ENCODE data around the gene CRYGN.

The CRYGN gene

GRCh38 chr7:151406886-151407583 is 32.9 kb downstream of the CRYGN start:
- DNase-seq (ENCODE audit: low spot score), result no peak

DNA sequence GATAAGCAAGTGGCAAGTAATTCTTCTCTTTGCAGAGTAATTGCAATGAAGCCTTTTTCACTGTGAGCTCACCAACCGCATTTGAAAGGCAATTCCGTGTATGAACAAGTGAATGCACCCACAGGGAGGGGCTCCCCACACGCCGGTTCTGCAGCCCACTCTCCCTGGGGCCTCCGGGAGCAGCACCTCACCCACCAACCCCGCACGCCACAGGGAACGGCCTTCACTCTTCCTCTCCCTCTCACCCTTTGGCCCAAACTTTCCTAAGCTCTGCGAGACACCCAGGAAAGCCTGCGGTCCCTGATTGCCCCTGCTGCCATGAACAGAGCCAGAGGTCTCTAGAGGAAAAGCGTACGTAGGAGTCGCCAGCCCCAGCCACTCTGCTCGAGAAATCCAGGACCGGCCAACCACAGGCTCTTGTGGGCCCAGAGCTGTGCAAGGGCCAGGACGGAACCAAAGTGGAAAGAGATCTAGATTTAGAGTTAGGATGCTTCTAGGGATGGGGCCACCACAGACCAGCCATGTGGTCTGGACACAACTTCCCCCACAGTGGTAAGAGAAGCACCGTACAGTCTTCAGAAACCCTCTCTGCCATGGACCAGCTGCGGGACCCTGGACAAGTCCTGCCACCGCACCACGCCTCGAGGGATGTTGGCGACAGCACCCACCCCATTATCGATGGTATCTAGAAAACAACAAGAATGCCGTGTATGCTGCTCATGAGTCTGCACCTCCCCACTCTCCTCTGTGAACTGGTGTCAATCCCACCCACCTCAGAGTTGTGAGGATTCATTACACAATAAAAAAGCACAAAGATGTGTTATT is 33.7 kb downstream of the CRYGN start:
- no peak for DNase-seq (ENCODE audit: low spot score)

DNA sequence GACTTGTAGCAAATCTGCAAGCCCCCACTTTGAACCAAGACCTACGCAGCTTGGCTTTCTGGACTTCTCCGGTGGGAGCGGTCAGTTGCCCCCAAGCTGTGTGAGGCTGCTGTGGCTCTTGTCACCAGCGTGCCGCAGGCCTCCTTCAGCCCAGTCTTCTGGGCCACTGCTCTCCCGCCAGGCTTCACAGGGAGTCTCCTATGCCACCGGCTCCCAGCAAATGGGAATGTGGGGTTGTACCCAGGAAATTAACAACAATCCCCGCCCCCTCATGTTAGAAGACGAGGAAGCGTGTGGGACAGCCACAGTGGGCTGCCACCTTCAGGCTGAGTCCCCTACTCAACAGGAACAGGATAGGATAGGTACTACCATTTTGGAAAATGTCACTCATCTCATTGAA is 34.4 kb downstream of the CRYGN start:
- no peak for DNase-seq (ENCODE audit: low spot score)

- DNase-seq (ENCODE audit: low spot score), result no peak
Measured at GRCh38 chr7:151405056-151405455, 34.9 kb downstream of the CRYGN start.

DNA sequence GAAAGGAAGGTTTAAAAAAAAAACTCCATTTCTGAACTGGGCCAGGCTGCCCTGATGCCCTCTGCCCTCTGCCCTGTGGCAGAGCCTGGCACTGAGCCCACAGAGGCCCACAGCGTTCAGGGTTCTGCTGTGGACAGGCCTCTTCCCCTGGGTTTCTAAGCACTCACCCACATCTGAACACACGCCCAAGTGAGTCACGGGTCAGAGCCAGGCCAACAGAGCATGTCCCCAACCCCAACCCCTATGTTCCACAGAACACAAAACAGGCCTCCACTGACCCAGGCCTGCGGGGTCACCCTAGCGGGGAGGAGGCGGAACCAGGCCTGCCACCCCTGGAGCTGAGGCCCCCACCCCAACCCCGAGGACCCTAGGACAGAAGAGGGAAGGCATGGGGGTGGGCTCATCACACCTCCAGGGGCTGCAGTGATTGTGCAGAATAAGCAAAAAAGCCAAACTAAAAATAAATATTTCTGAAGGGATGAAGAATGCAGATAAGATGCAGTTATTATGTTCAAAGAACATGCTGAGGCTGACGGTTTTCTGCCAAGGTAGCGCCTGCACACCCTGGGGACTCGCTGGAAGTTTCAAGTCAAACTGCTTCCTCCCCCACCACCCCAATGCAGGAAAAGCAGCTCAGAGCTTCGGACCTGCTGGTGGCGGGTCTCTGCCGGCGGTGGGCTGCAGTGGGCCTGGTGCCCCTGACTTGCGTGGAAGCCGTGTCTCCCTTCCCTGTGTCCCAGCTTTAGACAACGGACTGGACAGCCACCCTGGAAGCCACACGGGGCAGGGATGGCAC is 35.5 kb downstream of the CRYGN start:
- no peak for DNase-seq (ENCODE audit: low spot score)

- no peak for DNase-seq (ENCODE audit: low spot score)
Measured at GRCh38 chr7:151403764-151404163, 36.2 kb downstream of the CRYGN start.

GRCh38 chr7:151402029-151402835 is 37.7 kb downstream of the CRYGN start:
- no peak for DNase-seq (ENCODE audit: low spot score)

GRCh38 chr7:151400626-151401315 is 39.2 kb downstream of the CRYGN start:
- DNase-seq (ENCODE audit: low spot score), result no peak

DNA sequence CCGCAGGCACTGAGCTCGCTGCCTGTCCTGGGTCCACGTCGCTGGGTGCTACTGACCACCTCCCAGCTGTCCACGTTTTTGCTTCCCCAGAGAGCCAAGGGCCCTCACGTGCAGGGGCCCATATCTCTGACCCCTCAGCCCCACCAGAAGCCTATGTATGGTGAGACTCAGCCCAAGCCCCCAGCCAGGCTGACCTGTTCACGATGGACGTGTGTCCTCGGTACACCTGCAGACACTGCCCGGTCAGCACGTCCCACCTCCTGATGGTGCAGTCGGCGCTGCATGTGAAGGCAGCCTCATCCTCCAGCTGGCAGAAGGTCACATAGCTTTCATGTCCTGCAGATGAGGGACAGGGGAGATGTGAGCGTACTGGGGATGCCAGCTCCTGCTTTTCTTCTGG is 40.0 kb downstream of the CRYGN start:
- no peak for DNase-seq (ENCODE audit: low spot score)

DNA sequence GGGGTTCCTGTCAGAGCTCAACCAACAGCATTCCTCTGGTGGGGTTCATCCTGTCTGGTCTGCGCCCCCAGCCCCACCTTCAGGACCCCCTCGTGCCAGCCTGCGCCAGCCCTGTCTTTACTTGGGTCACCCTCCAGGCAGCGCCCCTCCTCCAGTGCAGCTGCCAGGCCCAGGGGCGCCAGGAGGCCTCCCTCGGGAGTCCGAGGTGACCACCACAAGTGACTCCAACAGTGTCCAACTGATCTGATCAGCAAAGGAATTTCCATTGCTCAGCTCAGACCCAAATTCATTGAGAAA is 40.7 kb downstream of the CRYGN start:
- DNase-seq (ENCODE audit: low spot score), result no peak

DNA sequence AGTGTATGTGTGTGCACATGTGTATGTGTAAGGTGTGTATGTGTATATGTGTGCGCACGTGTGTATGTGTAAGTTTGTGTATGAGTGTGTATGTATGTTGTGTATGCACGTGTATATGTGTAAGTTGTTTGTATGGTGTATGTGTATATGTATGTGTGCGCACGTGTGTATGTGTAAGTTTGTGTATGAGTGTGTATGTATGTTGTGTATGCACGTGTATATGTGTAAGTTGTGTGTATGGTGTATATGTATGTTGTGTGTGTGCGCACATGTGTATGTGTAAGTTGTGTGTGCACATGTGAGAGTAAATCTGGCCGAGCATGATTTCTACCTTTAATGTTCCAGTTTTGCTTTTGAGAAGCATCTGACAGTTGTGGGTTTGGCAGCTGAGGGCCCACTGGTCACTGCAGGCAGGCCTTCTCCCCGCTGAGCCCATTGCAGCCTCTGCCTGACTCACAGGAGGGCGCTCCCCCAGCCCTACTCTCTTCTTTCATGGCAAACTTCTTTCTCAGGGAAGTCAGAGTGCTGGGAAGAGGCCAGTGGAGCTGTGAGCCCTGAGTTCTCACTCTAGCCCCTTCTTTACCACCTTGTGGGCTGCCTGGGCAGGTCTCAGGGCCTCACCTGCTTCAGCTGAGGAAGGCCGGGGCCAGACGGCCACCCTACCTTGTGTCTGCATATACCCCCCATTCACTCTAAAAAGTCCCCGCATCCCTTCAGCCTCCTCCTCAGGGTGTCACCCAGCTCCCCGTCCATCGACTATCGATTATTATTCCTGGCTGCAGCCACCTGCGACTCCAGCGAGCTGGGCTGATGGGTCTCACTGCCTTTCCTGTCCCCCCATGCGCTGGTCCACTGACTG is 41.3 kb downstream of the CRYGN start:
- no peak for DNase-seq (ENCODE audit: low spot score)

DNA sequence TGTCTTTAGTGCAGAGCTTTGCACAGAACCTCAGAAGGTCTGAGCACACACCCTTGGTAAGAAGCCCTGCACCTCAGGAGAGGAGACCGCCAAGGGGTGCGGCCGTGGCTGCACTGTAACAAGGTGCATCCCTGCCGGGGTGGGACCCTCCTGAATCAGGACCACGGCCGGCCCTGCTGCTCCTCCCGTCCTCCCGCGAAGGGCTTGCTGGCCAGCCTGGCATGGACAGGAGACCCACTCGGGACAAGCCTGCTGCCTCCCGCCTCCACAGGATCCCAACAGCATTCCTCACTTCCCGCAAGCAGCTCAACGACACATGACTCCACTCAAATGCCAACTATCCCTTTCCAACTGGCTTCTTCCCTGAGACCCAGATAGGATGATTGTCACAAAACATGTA is 42.9 kb downstream of the CRYGN start:
- DNase-seq (ENCODE audit: low spot score), result no peak

- DNase-seq (ENCODE audit: low spot score), result no peak
Measured at GRCh38 chr7:151396328-151396970, 43.5 kb downstream of the CRYGN start.

GRCh38 chr7:151395036-151395367 is 44.9 kb downstream of the CRYGN start:
- DNase-seq (ENCODE audit: low spot score), result no peak

DNA sequence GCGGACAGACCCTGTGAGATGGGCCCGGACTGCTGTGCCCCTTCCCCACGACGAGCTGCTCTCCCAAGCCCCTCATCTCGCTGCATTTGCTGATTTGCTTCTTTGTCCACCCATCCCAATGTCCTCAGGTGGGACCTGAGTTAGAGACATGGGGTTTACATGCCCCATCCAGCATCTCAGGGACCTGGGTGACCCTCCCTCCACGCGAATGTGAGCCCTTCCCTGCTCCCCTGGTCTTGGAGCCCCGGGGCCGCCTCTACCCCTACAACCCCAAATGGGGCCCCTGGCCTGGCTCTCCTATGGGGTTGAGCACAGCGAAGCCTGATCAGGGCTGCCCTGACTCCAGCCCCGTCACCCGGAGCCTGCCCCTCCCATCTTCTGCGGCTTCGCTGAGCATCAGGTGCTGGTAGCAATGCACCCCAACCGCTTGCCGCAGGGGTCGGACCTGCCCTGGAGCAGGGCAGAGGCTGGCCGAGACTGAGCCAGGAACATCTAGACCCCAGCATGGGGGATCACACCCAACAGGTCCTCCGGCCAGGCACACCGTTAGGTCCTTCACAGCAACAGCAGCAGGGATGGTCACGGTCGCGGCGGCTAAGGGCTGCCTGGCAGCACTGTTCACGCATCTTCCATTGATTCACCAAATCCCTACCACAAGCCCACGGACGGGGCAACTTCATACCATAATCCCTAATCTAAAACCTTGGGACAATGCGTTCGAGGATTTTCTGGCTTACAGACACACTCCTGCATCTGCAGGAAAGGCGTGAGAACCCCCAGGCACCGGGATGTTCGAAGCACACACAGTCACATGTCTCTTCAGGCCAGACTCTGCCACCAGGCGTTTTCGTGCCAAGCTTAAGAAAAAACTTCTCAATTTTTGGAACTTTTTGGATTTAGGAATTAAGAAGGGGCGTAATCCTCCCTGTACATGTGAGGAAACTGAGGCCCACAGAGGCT is 45.6 kb downstream of the CRYGN start:
- no peak for DNase-seq (ENCODE audit: low spot score)

DNA sequence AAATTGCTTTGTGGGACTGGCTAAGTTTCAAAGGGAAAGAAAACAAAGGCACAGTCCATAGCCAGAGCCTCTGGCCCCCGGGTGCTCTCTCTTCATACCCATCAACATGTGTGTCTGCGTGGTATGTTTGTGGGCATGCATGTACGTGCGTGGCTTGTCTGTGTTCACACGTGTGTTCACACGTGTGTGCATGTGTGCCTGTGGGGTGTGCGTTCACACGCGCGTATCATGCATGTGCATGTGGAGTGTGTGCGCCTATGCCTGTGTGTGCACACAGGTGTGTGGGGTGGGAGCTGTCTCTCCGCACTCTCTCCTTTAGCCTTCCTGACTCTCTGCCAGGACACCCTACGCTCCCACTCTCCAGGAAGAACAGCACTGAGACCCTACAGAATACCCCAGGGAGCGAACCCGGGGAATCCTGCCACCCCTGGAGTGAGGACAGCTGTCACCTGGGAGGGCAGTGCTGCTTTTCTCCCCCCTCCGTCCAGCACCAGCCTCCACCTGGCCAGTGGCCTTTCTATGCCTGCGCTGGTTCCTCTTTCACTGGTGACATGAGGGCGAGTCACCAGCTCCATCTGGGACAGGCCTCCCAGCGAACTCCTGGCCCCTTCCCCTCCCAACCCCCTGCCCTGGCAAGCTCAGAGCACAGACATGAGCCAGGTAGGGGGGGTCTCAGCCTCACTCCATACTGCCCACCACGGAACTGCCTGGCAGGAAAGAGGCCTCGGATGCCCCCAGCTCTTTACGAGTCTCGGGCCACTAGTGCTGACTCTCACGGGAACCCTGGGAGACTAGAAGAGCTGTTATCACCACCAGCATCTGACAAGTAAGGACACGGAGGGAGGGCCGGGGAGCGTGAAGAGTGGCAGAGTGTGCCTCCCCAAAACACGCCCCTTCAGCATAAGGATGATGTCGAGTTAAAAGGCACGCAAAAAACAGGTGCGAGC is 46.6 kb downstream of the CRYGN start:
- no peak for DNase-seq (ENCODE audit: low spot score)

GRCh38 chr7:151392426-151392825 is 47.5 kb downstream of the CRYGN start:
- no peak for DNase-seq (ENCODE audit: low spot score)

- no peak for DNase-seq (ENCODE audit: low spot score)
Measured at GRCh38 chr7:151392002-151392401, 47.9 kb downstream of the CRYGN start.

Data from ecto neural progenitor cell (in vitro differentiated cells).